Astrocyte (in vitro differentiated cells and primary cell): ENCODE results near the gene USP48.

Source experiments
- EZH2 ChIP-seq: IDR thresholded peaks from 2 replicates; pipeline ENCODE4 v1.6.1; 2012; ENCODE audit warnings: mild to moderate bottlenecking, low read length, inconsistent platforms; ENCODE audit not compliant: insufficient read depth
- TF ChIP-seq, protein P1 (sequence below): IDR thresholded peaks from 2 replicates; pipeline ENCODE4 v1.5.1; 2011; ENCODE audit warnings: low read depth, mild to moderate bottlenecking, inconsistent platforms, low read length, moderate library complexity; ENCODE audit not compliant: insufficient read depth

DNA sequence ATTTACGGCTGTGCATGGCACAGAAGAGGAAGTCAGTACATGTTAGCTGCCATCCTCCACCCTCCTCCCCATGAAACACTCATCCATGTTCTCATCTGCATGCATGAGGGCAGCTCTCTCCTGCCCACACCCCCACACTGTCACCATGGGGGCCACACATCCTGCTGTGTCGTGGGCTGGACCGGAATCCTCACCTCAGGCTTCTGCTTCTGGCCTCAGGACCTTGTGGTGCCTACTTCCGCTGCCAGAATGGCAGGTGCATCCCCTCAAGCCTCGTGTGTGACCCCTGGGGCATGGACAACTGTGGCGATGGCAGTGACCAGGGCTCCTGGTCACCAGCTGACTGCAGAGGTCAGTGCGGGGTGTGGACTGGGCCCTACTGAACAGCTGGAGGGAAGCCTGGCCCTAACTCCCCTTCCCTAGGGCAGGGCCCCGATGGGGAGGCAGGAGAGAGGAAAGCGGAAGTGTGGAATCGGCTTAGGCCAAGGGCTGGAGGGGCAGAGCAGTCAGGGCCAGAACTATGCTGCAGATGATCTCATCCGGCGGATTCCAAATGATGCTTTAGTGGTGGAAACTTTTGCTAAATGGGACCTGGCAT, 32.9 kb upstream of the USP48 start:
- TF ChIP-seq, protein P1, sequence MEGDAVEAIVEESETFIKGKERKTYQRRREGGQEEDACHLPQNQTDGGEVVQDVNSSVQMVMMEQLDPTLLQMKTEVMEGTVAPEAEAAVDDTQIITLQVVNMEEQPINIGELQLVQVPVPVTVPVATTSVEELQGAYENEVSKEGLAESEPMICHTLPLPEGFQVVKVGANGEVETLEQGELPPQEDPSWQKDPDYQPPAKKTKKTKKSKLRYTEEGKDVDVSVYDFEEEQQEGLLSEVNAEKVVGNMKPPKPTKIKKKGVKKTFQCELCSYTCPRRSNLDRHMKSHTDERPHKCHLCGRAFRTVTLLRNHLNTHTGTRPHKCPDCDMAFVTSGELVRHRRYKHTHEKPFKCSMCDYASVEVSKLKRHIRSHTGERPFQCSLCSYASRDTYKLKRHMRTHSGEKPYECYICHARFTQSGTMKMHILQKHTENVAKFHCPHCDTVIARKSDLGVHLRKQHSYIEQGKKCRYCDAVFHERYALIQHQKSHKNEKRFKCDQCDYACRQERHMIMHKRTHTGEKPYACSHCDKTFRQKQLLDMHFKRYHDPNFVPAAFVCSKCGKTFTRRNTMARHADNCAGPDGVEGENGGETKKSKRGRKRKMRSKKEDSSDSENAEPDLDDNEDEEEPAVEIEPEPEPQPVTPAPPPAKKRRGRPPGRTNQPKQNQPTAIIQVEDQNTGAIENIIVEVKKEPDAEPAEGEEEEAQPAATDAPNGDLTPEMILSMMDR, result no peak
- TF ChIP-seq EZH2, result no peak
